C4-2B (cell line): Measurements from ENCODE around the gene CPNE1.

ENCODE experiments used
- CTCF ChIP-seq: fragments of 450-650 bp; conservative IDR thresholded peaks from 2 replicates; pipeline ENCODE4 v1.5.1; 2017; ENCODE audit warnings: mild to moderate bottlenecking
- ZFX ChIP-seq: fragments of 450-650 bp; IDR thresholded peaks from 2 replicates; pipeline ENCODE4 v1.6.1; 2017

GRCh38 chr20:35599776-35600120 is 65.0 kb downstream of the CPNE1 start:
- TF ChIP-seq CTCF: no peak
- TF ChIP-seq ZFX: no peak
